H1 (cell line): ENCODE measurements around the gene MGME1. TPM values are rescaled to one million over a fixed set of nuclear protein-coding genes. Genes with fewer than 3 reads are reported as not detected.

Experiments used
- CTCF ChIA-PET: fragments of 300-600 bp; sonication (Branson Sonifier 250); formaldehyde crosslinking; loops from one replicate; lab custom pipeline; 2021; ENCODE audit not compliant: partially characterized antibody; lab: Charles Lee
- POLR2A ChIA-PET: fragments of 300-600 bp; sonication (Branson Sonifier 250); formaldehyde crosslinking; loops from one replicate; lab custom pipeline; 2021; ENCODE audit warnings: inconsistent platforms; ENCODE audit not compliant: partially characterized antibody; lab: Charles Lee
- DNase-seq, 2 experiments: peaks; one replicate each; pipeline versions ENCODE4 v3.0.0 to v3.0.0-alpha.2; 2010 to 2022; ENCODE audit warnings: low spot score in 2 of 2, low read depth in 1 of 2, mixed read lengths in 1 of 2
- FAIRE-seq: peaks from 2 replicates; lab custom pipeline; 2011; peaks lifted over from hg19 to GRCh38; lab: Jason Lieb, UNC
- H2AFZ ChIP-seq: 2 replicates; pipeline ENCODE4 v1.8.1; 2012; ENCODE audit warnings: low read length, inconsistent platforms
- H2AK5ac ChIP-seq: 2 replicates; pipeline ENCODE4 v1.6.1; 2013; ENCODE audit warnings: low read depth, low read length
- H2BK120ac ChIP-seq: replicated peaks from 2 replicates; pipeline ENCODE3; 2013; ENCODE audit warnings: low read depth, low read length, inconsistent platforms
- H2BK12ac ChIP-seq: 2 replicates; pipeline ENCODE4 v1.6.1; 2013; ENCODE audit warnings: low read depth, low read length
- H2BK15ac ChIP-seq: 2 replicates; pipeline ENCODE4 v1.6.1; 2013; ENCODE audit warnings: low read length
- H2BK20ac ChIP-seq: 2 replicates; pipeline ENCODE4 v1.6.1; 2013; ENCODE audit warnings: low read length
- H2BK5ac ChIP-seq: 2 replicates; pipeline ENCODE4 v1.6.1; 2013; ENCODE audit warnings: low read depth, low read length
- H3K14ac ChIP-seq: 2 replicates; pipeline ENCODE4 v1.6.1; 2013; ENCODE audit warnings: inconsistent platforms; ENCODE audit not compliant: insufficient read length
- H3K18ac ChIP-seq: 2 replicates; pipeline ENCODE4 v1.6.1; 2013; ENCODE audit warnings: low read length; ENCODE audit errors: extremely low read depth
- H3K23ac ChIP-seq: 2 replicates; pipeline ENCODE4 v1.6.1; 2013; ENCODE audit warnings: inconsistent platforms; ENCODE audit not compliant: insufficient read length
- H3K23me2 ChIP-seq: 2 replicates; pipeline ENCODE4 v1.6.1; 2013; ENCODE audit warnings: low read depth, low read length
- H3K27ac ChIP-seq: 2 replicates; pipeline ENCODE4 v1.6.1; 2011; ENCODE audit warnings: low read depth, low read length, inconsistent platforms
- H3K27me3 ChIP-seq, 4 experiments: replicated peaks in 1 of 4; 1 replicate in 1 of 4; 2 replicates in 3 of 4; pipeline versions ENCODE4 v1.6.1 to v1.8.1; 2011 to 2013; ENCODE audit warnings: low read length in 3 of 4, mild to moderate bottlenecking in 3 of 4, inconsistent platforms in 2 of 4, mixed read lengths in 2 of 4, moderate library complexity in 1 of 4; ENCODE audit not compliant: control insufficient read depth in 3 of 4, insufficient read depth in 3 of 4; ENCODE audit errors: extremely low read depth in 1 of 4
- H3K36me3 ChIP-seq, 4 experiments: 2 replicates each; pipeline versions ENCODE4 v1.6.1 to v1.8.1; 2011 to 2013; ENCODE audit warnings: mild to moderate bottlenecking in 4 of 4, low read length in 3 of 4, moderate library complexity in 2 of 4, control low read depth in 1 of 4, inconsistent platforms in 1 of 4; ENCODE audit not compliant: insufficient read depth in 4 of 4, control insufficient read depth in 2 of 4
- H3K4ac ChIP-seq: replicated peaks from 2 replicates; pipeline ENCODE3; 2013; ENCODE audit warnings: low read length, low read depth, mixed read lengths, inconsistent platforms; ENCODE audit not compliant: insufficient read length
- H3K4me1 ChIP-seq, 4 experiments: replicated peaks in 1 of 4; 1 replicate in 1 of 4; 2 replicates in 3 of 4; pipeline versions ENCODE4 v1.6.1 to v1.8.1; 2011 to 2013; ENCODE audit warnings: low read length in 3 of 4, inconsistent platforms in 2 of 4, mixed read lengths in 1 of 4; ENCODE audit not compliant: insufficient read depth in 4 of 4, control insufficient read depth in 3 of 4
- H3K4me2 ChIP-seq, 2 experiments: 2 replicates each; pipeline versions ENCODE4 v1.6.1 to v1.8.1; 2011 to 2013; ENCODE audit warnings: low read depth in 2 of 2, low read length in 2 of 2, control low read depth in 1 of 2, inconsistent platforms in 1 of 2, mild to moderate bottlenecking in 1 of 2; ENCODE audit not compliant: insufficient read depth in 1 of 2
- H3K4me3 ChIP-seq, 4 experiments: fragments of 200-600, 300-600 bp in 1 of 4; sonication (generic), shearing (Covaris generic), sonication (Bioruptor Twin) in 1 of 4; 2 replicates each; pipeline versions ENCODE4 v1.5.1 to v1.8.1; 2011 to 2016; ENCODE audit warnings: low read length in 4 of 4, low read depth in 3 of 4, control low read depth in 2 of 4, inconsistent platforms in 2 of 4, mild to moderate bottlenecking in 2 of 4, mixed read lengths in 1 of 4, moderate library complexity in 1 of 4; ENCODE audit not compliant: insufficient read depth in 2 of 4; ENCODE audit errors: extremely low read depth in 1 of 4
- H3K56ac ChIP-seq: replicated peaks from 2 replicates; pipeline ENCODE3; 2013; ENCODE audit warnings: low read depth, mild to moderate bottlenecking, mixed read lengths, low read length, inconsistent platforms; ENCODE audit not compliant: insufficient read length
- H3K79me1 ChIP-seq: 2 replicates; pipeline ENCODE4 v1.6.1; 2013; ENCODE audit warnings: low read depth, low read length, control low read depth
- H3K79me2 ChIP-seq, 2 experiments: 2 replicates each; pipeline versions ENCODE4 v1.6.1 to v1.8.1; 2012 to 2013; ENCODE audit warnings: low read length in 2 of 2, mild to moderate bottlenecking in 2 of 2, inconsistent platforms in 1 of 2; ENCODE audit not compliant: insufficient read depth in 2 of 2, control insufficient read depth in 1 of 2
- H3K9ac ChIP-seq, 4 experiments: replicated peaks in 1 of 4; 1 replicate in 1 of 4; 2 replicates in 3 of 4; pipeline versions ENCODE4 v1.6.1 to v1.8.1; 2011 to 2013; ENCODE audit warnings: low read depth in 3 of 4, low read length in 3 of 4, control low read depth in 2 of 4, mild to moderate bottlenecking in 2 of 4, moderate library complexity in 2 of 4, inconsistent platforms in 1 of 4; ENCODE audit errors: extremely low read depth in 1 of 4
- H3K9me3 ChIP-seq, 2 experiments: 2 replicates each; pipeline versions ENCODE4 v1.6.1 to v1.8.1; 2012 to 2013; ENCODE audit warnings: mild to moderate bottlenecking in 2 of 2, moderate library complexity in 2 of 2, control low read depth in 1 of 2, inconsistent platforms in 1 of 2, low read depth in 1 of 2, low read length in 1 of 2, mixed read lengths in 1 of 2; ENCODE audit not compliant: insufficient read depth in 2 of 2
- H4K20me1 ChIP-seq, 2 experiments: replicated peaks in 1 of 2; 2 replicates each; pipeline versions ENCODE3 to v1.8.1; 2011 to 2013; ENCODE audit warnings: inconsistent platforms in 2 of 2, low read length in 2 of 2, mild to moderate bottlenecking in 1 of 2; ENCODE audit not compliant: insufficient read depth in 2 of 2, control insufficient read depth in 1 of 2
- H4K5ac ChIP-seq: 2 replicates; pipeline ENCODE4 v1.6.1; 2013; ENCODE audit warnings: low read length, low read depth, mixed read lengths, inconsistent platforms; ENCODE audit not compliant: insufficient read length
- H4K8ac ChIP-seq: 2 replicates; pipeline ENCODE4 v1.8.0; 2013; ENCODE audit warnings: mild to moderate bottlenecking, moderate library complexity, low read length, inconsistent platforms; ENCODE audit not compliant: insufficient read depth; ENCODE audit errors: extremely low read depth
- H4K91ac ChIP-seq: replicated peaks from 2 replicates; pipeline ENCODE3; 2013; ENCODE audit warnings: low read length, mixed read lengths, inconsistent platforms; ENCODE audit not compliant: insufficient read length
- CBX5 ChIP-seq: fragments of 300-800, 300-1000 bp; sonication (generic); IDR thresholded peaks from 2 replicates; pipeline ENCODE4 v1.7.1; 2016; ENCODE audit warnings: antibody characterized with exemption, low read length, low read depth
- CEBPB ChIP-seq: IDR thresholded peaks from 2 replicates; pipeline ENCODE4 v1.6.1; 2012; ENCODE audit warnings: low read depth, low read length
- EGR1 ChIP-seq: IDR thresholded peaks from 2 replicates; pipeline ENCODE4 v1.6.1; 2011; ENCODE audit warnings: low read depth, low read length, borderline replicate concordance
- FOSL1 ChIP-seq: IDR thresholded peaks from 2 replicates; pipeline ENCODE4 v1.6.1; 2011; ENCODE audit warnings: mild to moderate bottlenecking, low read depth, low read length, moderate library complexity; ENCODE audit not compliant: insufficient read depth
- GTF2F1 ChIP-seq: IDR thresholded peaks from 2 replicates; pipeline ENCODE4 v1.6.1; 2012; ENCODE audit warnings: low read depth, low read length, improper control_type of control experiment, borderline replicate concordance
- HDAC2 ChIP-seq, 2 experiments: fragments of 300-600 bp in 1 of 2; sonication (generic) in 1 of 2; IDR thresholded peaks; 2 replicates each; pipeline ENCODE4 v1.6.1; 2011 to 2012; ENCODE audit warnings: low read depth in 2 of 2, low read length in 2 of 2, mild to moderate bottlenecking in 2 of 2, moderate library complexity in 2 of 2, borderline replicate concordance in 1 of 2, inconsistent platforms in 1 of 2
- RXRA ChIP-seq: IDR thresholded peaks from 2 replicates; pipeline ENCODE4 v1.6.1; 2011; ENCODE audit warnings: low read depth, mild to moderate bottlenecking, low read length, moderate library complexity; ENCODE audit not compliant: insufficient read depth
- SAP30 ChIP-seq: fragments of 300-600 bp; sonication (generic); IDR thresholded peaks from 2 replicates; pipeline ENCODE4 v1.7.1; 2012; ENCODE audit warnings: low read length, moderate library complexity, mild to moderate bottlenecking, inconsistent platforms; ENCODE audit not compliant: insufficient read depth, insufficient replicate concordance
- SP4 ChIP-seq: IDR thresholded peaks from 2 replicates; pipeline ENCODE4 v1.6.1; 2012; ENCODE audit warnings: low read length, inconsistent platforms
- TAF1 ChIP-seq: IDR thresholded peaks from 2 replicates; pipeline ENCODE4 v1.6.1; 2011; ENCODE audit warnings: mild to moderate bottlenecking, low read depth, low read length
- WGBS, 2 experiments: shearing (Covaris generic) in 1 of 2; methylation state at CpG; one replicate each; pipeline versions ENCODE4 v1.1.6 to v1.1.7; 2013 to 2015; ENCODE audit warnings: low lambda C conversion rate in 2 of 2, mixed read lengths in 2 of 2, inconsistent platforms in 1 of 2, low coverage in 1 of 2, missing lambda C conversion rate in 1 of 2; ENCODE audit not compliant: insufficient replicate concordance in 2 of 2, insufficient coverage in 1 of 2, insufficient read length in 1 of 2; ENCODE audit errors: extremely low coverage in 1 of 2, missing lambda C conversion rate in 1 of 2; 5-methylcytosine and 5-hydroxymethylcytosine counted together
- polyA plus RNA-seq, 7 experiments: library from polyadenylated mRNA; depleted of rRNA in 3 of 7; stranded (reverse) in 5 of 7; unstranded in 2 of 7; fragments of >200 nt in 5 of 7; fragments of 200-250 nt in 2 of 7; gene quantifications; 1 replicate in 5 of 7; 2 replicates in 1 of 7; 4 replicates in 1 of 7; pipeline versions ENCODE4 v1.2.1 to v1.2.3, GENCODE V29; 2011 to 2013; ENCODE audit warnings: missing spikeins in 2 of 7, mixed read lengths in 2 of 7
- total RNA-seq: library from RNA; stranded (reverse); fragmentation: NEBNext Ultra II Directional; extraction: Animal tissue kit (Norgen Biotek cat#: 25700); gene quantifications from 2 replicates; pipeline ENCODE4 v1.2.1, GENCODE V29; 2021
- TF ChIP-seq, protein P1 (sequence below): IDR thresholded peaks from 2 replicates; pipeline ENCODE4 v1.6.1; 2012; ENCODE audit warnings: low read length, inconsistent platforms

Gene MGME1
- total and polyA plus RNA-seq, 2 of the 8 experiments (the other 6 are each of a cell fraction or from before 2014, with no cell fraction given) = 27.7 to 59.0 TPM

- Histone ChIP-seq H3K23ac (no peak overlapping the region), H2BK15ac (no peak overlapping the region), H3K79me2 (peaks cover 64 to 98% of the 10 kb centered on the region in 2 experiments), H3K9me3 (no peaks in the 10 kb centered on the region), H4K8ac (no peak overlapping the region), H2BK120ac (no peak overlapping the region), H3K9ac (no peak overlapping the region), H3K23me2 (no peaks in the 10 kb centered on the region), H3K56ac (no peak overlapping the region), H3K79me1 (peaks cover 4% of the 10 kb centered on the region; the same call in 1 of the 2 replicates), H2AK5ac (no peak overlapping the region), H3K36me3 (peaks cover 41 to 70% (median 63%) of the 10 kb centered on the region in 4 experiments), H3K27ac (no peak overlapping the region), H3K14ac (no peak overlapping the region), H3K18ac (no peak overlapping the region), H3K4me1 (peaks cover 0 to 22% (median 3%) of the 10 kb centered on the region in 4 experiments; a peak in 2 of 7 replicates), H3K4me2 (no peak overlapping the region), H2BK20ac (no peak overlapping the region), H4K91ac (no peak overlapping the region), H2BK5ac (no peak overlapping the region), H3K27me3 (no peaks in the 10 kb centered on the region), H3K4ac (no peak overlapping the region), H2AFZ (no peak overlapping the region), H3K4me3 (no peak overlapping the region), H4K5ac (no peak overlapping the region), H2BK12ac (no peak overlapping the region), H4K20me1 (peaks cover 36 to 44% of the 10 kb centered on the region in 2 experiments)
- DNase-seq = no peak
- TF ChIP-seq, protein P1, sequence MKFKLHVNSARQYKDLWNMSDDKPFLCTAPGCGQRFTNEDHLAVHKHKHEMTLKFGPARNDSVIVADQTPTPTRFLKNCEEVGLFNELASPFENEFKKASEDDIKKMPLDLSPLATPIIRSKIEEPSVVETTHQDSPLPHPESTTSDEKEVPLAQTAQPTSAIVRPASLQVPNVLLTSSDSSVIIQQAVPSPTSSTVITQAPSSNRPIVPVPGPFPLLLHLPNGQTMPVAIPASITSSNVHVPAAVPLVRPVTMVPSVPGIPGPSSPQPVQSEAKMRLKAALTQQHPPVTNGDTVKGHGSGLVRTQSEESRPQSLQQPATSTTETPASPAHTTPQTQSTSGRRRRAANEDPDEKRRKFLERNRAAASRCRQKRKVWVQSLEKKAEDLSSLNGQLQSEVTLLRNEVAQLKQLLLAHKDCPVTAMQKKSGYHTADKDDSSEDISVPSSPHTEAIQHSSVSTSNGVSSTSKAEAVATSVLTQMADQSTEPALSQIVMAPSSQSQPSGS = no peak
- TF ChIP-seq TAF1 = no peak
- TF ChIP-seq CBX5 = no peak
- TF ChIP-seq RXRA = no peak
- TF ChIP-seq SAP30 = no peak
- TF ChIP-seq EGR1 = no peak
- TF ChIP-seq GTF2F1 = no peak
- TF ChIP-seq HDAC2 (IDR thresholded peaks at IDR 0.05; ENCODE audit: borderline replicate concordance in 1 of 2, low read depth in 2 of 2, low read length in 2 of 2) = no peak
- TF ChIP-seq CEBPB = no peak
- no peak for TF ChIP-seq FOSL1
- no peak for TF ChIP-seq SP4
- FAIRE-seq = no peak
- POLR2A ChIA-PET = interaction anchor here (1.5 to 20.7 kb wide), 6 partner anchors 8 to 35 kb away, joined by 5 to 424 read pairs (median 46); partner anchors contain the start of genes MGME1 and SNX5
- CTCF ChIA-PET = interaction anchor here (0.7 to 1.5 kb wide), 4 partner anchors 14 to 37 kb away, joined by 3 to 5 read pairs (median 4); no protein-coding TSS in a partner anchor
- WGBS, 2 experiments = 82% methylated on average over 3 of the region's 3 CpGs; no CpG with 5 or more reads in 1 of the 2 experiments
Observed at GRCh38 chr20:17955302-17955701, 13.5 kb upstream of the MGME1 start.
